ENCODE data around the gene P2RX5.
A peak's percentile ranks its signal among the peaks of the same experiment; 100 is the strongest.

Gene P2RX5

GRCh38 chr17:3697103-3697476 is 1.1 kb upstream of the P2RX5 start:
- TF ChIP-seq CTCF (IDR thresholded peaks at IDR 0.05; ENCODE audit: borderline replicate concordance, insufficient read depth, low read depth, low read length): no peak
- H3K4me3 ChIP-seq (ENCODE audit: low read depth, low read length): no peak overlapping the region

- no peak for TF ChIP-seq CTCF (IDR thresholded peaks at IDR 0.05; ENCODE audit: borderline replicate concordance, insufficient read depth, low read depth, low read length)
- peak overlapping the region; percentile 73 for H3K4me3 ChIP-seq (ENCODE audit: low read depth, low read length)
Measured at GRCh38 chr17:3695129-3695722, 729 bp downstream of the P2RX5 start.

- no peak for TF ChIP-seq CTCF (IDR thresholded peaks at IDR 0.05; ENCODE audit: borderline replicate concordance, insufficient read depth, low read depth, low read length)
- peak overlapping the region; percentile 11 for H3K4me3 ChIP-seq (ENCODE audit: low read depth, low read length)
Measured at GRCh38 chr17:3693829-3694231, 2.1 kb downstream of the P2RX5 start.

GRCh38 chr17:3693141-3693540 is 2.8 kb downstream of the P2RX5 start:
- H3K4me3 ChIP-seq (ENCODE audit: low read depth, low read length): peak overlapping the region; percentile 11
- no peak for TF ChIP-seq CTCF (IDR thresholded peaks at IDR 0.05; ENCODE audit: borderline replicate concordance, insufficient read depth, low read depth, low read length)

GRCh38 chr17:3692346-3692745 is 3.6 kb downstream of the P2RX5 start:
- peak; percentile 17; the same call in 1 of the 2 replicates for TF ChIP-seq CTCF (IDR thresholded peaks at IDR 0.05; ENCODE audit: borderline replicate concordance, insufficient read depth, low read depth, low read length)
- H3K4me3 ChIP-seq (ENCODE audit: low read depth, low read length): no peak overlapping the region

GRCh38 chr17:3691617-3692067 is 4.3 kb downstream of the P2RX5 start:
- TF ChIP-seq CTCF (IDR thresholded peaks at IDR 0.05; ENCODE audit: borderline replicate concordance, insufficient read depth, low read depth, low read length): peak; percentile 39
- no peak overlapping the region for H3K4me3 ChIP-seq (ENCODE audit: low read depth, low read length)

GRCh38 chr17:3690094-3690715 is 5.8 kb downstream of the P2RX5 start:
- TF ChIP-seq CTCF (IDR thresholded peaks at IDR 0.05; ENCODE audit: borderline replicate concordance, insufficient read depth, low read depth, low read length): no peak
- H3K4me3 ChIP-seq (ENCODE audit: low read depth, low read length): no peak overlapping the region

All from GM12875 (cell line).